Vagina (tissue), 2 donors: ENCODE data around the gene COL25A1.

Experiments
- CTCF ChIP-seq, 3 experiments: fragments of 450-650 bp in 2 of 3; fragments of 200-600 bp in 1 of 3; sonication (generic) in 1 of 3; IDR thresholded peaks; one replicate each; pipeline ENCODE4 v1.5.1; 2017 to 2019; ENCODE audit warnings: antibody characterized with exemption in 3 of 3, mild to moderate bottlenecking in 2 of 3, moderate library complexity in 2 of 3
- POLR2A ChIP-seq, 2 donors: fragments of 450-650 bp; IDR thresholded peaks; one replicate each; pipeline ENCODE4 v1.6.1; 2017; ENCODE audit warnings: antibody characterized with exemption in 2 of 2, mild to moderate bottlenecking in 2 of 2, moderate library complexity in 2 of 2
- POLR2AphosphoS5 ChIP-seq, 2 donors: sonication (generic); formaldehyde crosslinking; IDR thresholded peaks; one replicate each; pipeline ENCODE4 v1.9.0; 2017; ENCODE audit warnings: antibody characterized with exemption in 2 of 2, mild to moderate bottlenecking in 2 of 2, low read depth in 1 of 2; ENCODE audit not compliant: insufficient read depth in 1 of 2

GRCh38 chr4:108878806-108879205 lies 423.7 kb downstream of the COL25A1 start:
- no peak for TF ChIP-seq POLR2A (IDR thresholded peaks at IDR 0.05)
- TF ChIP-seq CTCF (IDR thresholded peaks at IDR 0.05) = no peak
- no peak for TF ChIP-seq POLR2AphosphoS5 (IDR thresholded peaks at IDR 0.05; ENCODE audit: insufficient read depth in 1 of 2, low read depth in 1 of 2)
